Liver (tissue), 9 donors: ENCODE data around the gene TSPAN15. TPM values are rescaled to one million over a fixed set of nuclear protein-coding genes. Genes with fewer than 3 reads are reported as not detected.

Experiments used
- DNase-seq: peaks from one replicate; pipeline ENCODE4 v3.0.0-alpha.2; 2017; ENCODE audit warnings: low spot score
- H3K27ac ChIP-seq, 2 donors: one replicate each; pipeline ENCODE4 v1.7.0; 2013; ENCODE audit warnings: inconsistent platforms in 2 of 2, low read length in 2 of 2, control low read depth in 1 of 2, low read depth in 1 of 2, mild to moderate bottlenecking in 1 of 2
- H3K27me3 ChIP-seq, 4 donors: one replicate each; pipeline versions ENCODE4 v1.6.1 to v1.7.0; 2013; ENCODE audit warnings: low read length in 3 of 4, inconsistent platforms in 1 of 4, mild to moderate bottlenecking in 1 of 4, moderate library complexity in 1 of 4; ENCODE audit not compliant: control insufficient read depth in 4 of 4, insufficient read depth in 4 of 4
- H3K36me3 ChIP-seq, 4 donors: one replicate each; pipeline versions ENCODE4 v1.6.1 to v1.7.0; 2013; ENCODE audit warnings: low read length in 3 of 4, mild to moderate bottlenecking in 3 of 4, low read depth in 1 of 4, moderate library complexity in 1 of 4; ENCODE audit not compliant: control insufficient read depth in 4 of 4, insufficient read depth in 3 of 4
- H3K4me1 ChIP-seq, 4 donors: one replicate each; pipeline versions ENCODE4 v1.6.1 to v1.7.0; 2013; ENCODE audit warnings: low read length in 3 of 4, mild to moderate bottlenecking in 3 of 4, moderate library complexity in 1 of 4; ENCODE audit not compliant: control insufficient read depth in 4 of 4, insufficient read depth in 4 of 4
- H3K4me3 ChIP-seq, 3 donors: one replicate each; pipeline versions ENCODE4 v1.6.1 to v1.7.0; 2013; ENCODE audit warnings: low read length in 3 of 3, control low read depth in 1 of 3, low read depth in 1 of 3, mild to moderate bottlenecking in 1 of 3
- H3K9ac ChIP-seq, 2 donors: one replicate each; pipeline ENCODE4 v1.7.0; 2013; ENCODE audit warnings: low read length in 2 of 2, mild to moderate bottlenecking in 2 of 2, moderate library complexity in 2 of 2, control low read depth in 1 of 2, low read depth in 1 of 2
- H3K9me3 ChIP-seq, 4 donors: one replicate each; pipeline versions ENCODE4 v1.6.1 to v1.7.0; 2013; ENCODE audit warnings: low read length in 3 of 4; ENCODE audit not compliant: control insufficient read depth in 4 of 4
- EGR1 ChIP-seq, 2 donors: IDR thresholded peaks; 2 replicates each; pipeline ENCODE4 v1.6.1; 2016 to 2018; ENCODE audit warnings: antibody characterized with exemption in 2 of 2, low read depth in 2 of 2
- FOXA2 ChIP-seq: IDR thresholded peaks from 2 replicates; pipeline ENCODE4 v1.6.1; 2016; ENCODE audit warnings: antibody characterized with exemption
- GABPA ChIP-seq, 2 donors: IDR thresholded peaks in 1 of 2; conservative IDR thresholded peaks in 1 of 2; 2 replicates each; pipeline ENCODE4 v1.6.1; 2016; ENCODE audit warnings: antibody characterized with exemption in 2 of 2, mild to moderate bottlenecking in 1 of 2, moderate library complexity in 1 of 2
- HNF4A ChIP-seq, 2 donors: conservative IDR thresholded peaks; 2 replicates each; pipeline ENCODE4 v1.6.1; 2016; ENCODE audit warnings: antibody characterized with exemption in 2 of 2, mild to moderate bottlenecking in 2 of 2
- HNF4G ChIP-seq: IDR thresholded peaks from 2 replicates; pipeline ENCODE4 v1.6.1; 2016; ENCODE audit warnings: antibody characterized with exemption
- JUND ChIP-seq, 2 donors: IDR thresholded peaks; 2 replicates each; pipeline ENCODE4 v1.6.1; 2016; ENCODE audit warnings: antibody characterized with exemption in 2 of 2
- NR2F2 ChIP-seq: IDR thresholded peaks from 2 replicates; pipeline ENCODE4 v1.6.1; 2016; ENCODE audit warnings: antibody characterized with exemption
- RXRA ChIP-seq, 2 donors: IDR thresholded peaks; 2 replicates each; pipeline ENCODE4 v1.6.1; 2017 to 2018; ENCODE audit warnings: antibody characterized with exemption in 2 of 2, mild to moderate bottlenecking in 1 of 2
- SP1 ChIP-seq: IDR thresholded peaks from 2 replicates; pipeline ENCODE4 v1.6.1; 2018; ENCODE audit warnings: antibody characterized with exemption, mild to moderate bottlenecking
- TAF1 ChIP-seq: conservative IDR thresholded peaks from 2 replicates; pipeline ENCODE4 v1.6.1; 2016; ENCODE audit warnings: antibody characterized with exemption, mild to moderate bottlenecking
- YY1 ChIP-seq: IDR thresholded peaks from 2 replicates; pipeline ENCODE4 v1.6.1; 2016; ENCODE audit warnings: antibody characterized with exemption, mild to moderate bottlenecking
- WGBS: extraction: QIAGEN DNeasy Blood & Tissue Kit; methylation state at CpG from one replicate; pipeline ENCODE4 v1.1.7; 2013; 5-methylcytosine and 5-hydroxymethylcytosine counted together
- polyA plus RNA-seq, 2 donors: library from polyadenylated mRNA; stranded (reverse) in 1 of 2; unstranded in 1 of 2; fragments of 200-250 nt in 1 of 2; fragments of >200 nt in 1 of 2; fragmentation: Nextera tagmentation in 1 of 2; extraction: Ambion mirVana in 1 of 2; gene quantifications; one replicate each; pipeline versions ENCODE4 v1.2.1 to v1.2.3, GENCODE V29; 2013 to 2015
- total RNA-seq, 2 donors: library from RNA; depleted of rRNA; stranded (reverse); fragments of >200 nt; gene quantifications; one replicate each; pipeline ENCODE4 v1.2.3, GENCODE V29; 2014
- TF ChIP-seq, protein P1 (sequence below): fragments of 150-350 bp; IDR thresholded peaks from 2 replicates; pipeline ENCODE4 v1.5.1; 2017; ENCODE audit warnings: improper control_type of control experiment, low read depth, low read length; ENCODE audit not compliant: missing input control
- TF ChIP-seq, protein P2 (sequence below): IDR thresholded peaks from 2 replicates; pipeline ENCODE4 v1.6.1; 2016; ENCODE audit warnings: antibody characterized with exemption
- TF ChIP-seq, protein P3 (sequence below): IDR thresholded peaks from 2 replicates; pipeline ENCODE4 v1.6.1; 2016; ENCODE audit warnings: antibody characterized with exemption
- TF ChIP-seq, protein P4 (sequence below): IDR thresholded peaks from 2 replicates; pipeline ENCODE4 v1.6.1; 2016; ENCODE audit warnings: antibody characterized with exemption
- donor health status: healthy.
- donor health status: healthy.
- donor health status: healthy.
- donor health status: healthy.
- donor health status: healthy.

TSPAN15 gene
- total and polyA plus RNA-seq, 4 donors = 2.0 to 4.3 (median 3.3) TPM

DNA sequence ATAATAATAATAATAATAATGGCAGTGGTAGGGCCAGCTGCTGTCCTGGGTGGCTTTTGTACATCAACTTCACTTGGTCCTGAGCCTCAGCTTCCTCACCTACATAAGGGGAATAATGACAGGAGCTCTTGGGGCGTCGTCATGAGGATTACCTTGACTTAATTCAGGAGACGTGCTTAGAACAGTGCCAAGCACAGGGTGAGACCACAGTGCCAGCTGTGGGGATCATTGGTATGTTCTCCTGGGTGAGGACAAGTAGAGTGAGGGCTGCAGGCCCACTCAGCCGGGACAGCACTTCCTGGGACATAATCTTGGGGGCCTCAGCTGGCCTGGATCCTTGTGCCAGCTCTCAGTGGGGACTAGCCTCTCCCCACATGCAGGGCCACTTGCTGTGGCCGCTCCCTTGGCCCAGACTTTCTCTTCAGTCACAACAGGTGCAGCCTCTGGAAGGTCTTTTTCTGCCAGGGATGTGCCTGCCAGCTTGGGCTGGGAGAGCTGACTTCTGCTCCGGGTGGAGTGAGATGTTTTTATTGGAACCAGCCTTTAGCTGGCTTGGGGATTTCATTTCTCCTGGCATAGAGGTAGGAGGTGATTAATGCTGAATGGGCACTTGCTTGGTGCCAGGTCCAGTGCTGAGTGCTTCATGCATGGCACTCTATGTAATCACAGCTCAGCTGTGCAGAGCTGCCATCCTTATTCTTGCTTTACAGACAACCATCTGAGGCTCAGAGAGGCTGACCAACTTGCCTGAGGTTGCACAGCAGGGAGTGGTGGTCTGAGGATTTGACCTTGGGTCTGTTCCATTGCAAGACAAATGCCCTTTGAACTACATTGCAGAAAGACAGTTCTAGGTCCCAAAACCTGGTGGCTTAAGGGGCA is 45.3 kb downstream of the TSPAN15 start:
- DNase-seq = no peak
- no peak overlapping the region for H3K9ac ChIP-seq
- no peaks in the 10 kb centered on the region for H3K9me3 ChIP-seq
- no peaks in the 10 kb centered on the region for H3K27me3 ChIP-seq
- H3K36me3 ChIP-seq = no peaks in the 10 kb centered on the region
- no peaks in the 10 kb centered on the region for H3K4me1 ChIP-seq
- TF ChIP-seq, protein P1, sequence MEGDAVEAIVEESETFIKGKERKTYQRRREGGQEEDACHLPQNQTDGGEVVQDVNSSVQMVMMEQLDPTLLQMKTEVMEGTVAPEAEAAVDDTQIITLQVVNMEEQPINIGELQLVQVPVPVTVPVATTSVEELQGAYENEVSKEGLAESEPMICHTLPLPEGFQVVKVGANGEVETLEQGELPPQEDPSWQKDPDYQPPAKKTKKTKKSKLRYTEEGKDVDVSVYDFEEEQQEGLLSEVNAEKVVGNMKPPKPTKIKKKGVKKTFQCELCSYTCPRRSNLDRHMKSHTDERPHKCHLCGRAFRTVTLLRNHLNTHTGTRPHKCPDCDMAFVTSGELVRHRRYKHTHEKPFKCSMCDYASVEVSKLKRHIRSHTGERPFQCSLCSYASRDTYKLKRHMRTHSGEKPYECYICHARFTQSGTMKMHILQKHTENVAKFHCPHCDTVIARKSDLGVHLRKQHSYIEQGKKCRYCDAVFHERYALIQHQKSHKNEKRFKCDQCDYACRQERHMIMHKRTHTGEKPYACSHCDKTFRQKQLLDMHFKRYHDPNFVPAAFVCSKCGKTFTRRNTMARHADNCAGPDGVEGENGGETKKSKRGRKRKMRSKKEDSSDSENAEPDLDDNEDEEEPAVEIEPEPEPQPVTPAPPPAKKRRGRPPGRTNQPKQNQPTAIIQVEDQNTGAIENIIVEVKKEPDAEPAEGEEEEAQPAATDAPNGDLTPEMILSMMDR = no peak
- TF ChIP-seq, protein P2, sequence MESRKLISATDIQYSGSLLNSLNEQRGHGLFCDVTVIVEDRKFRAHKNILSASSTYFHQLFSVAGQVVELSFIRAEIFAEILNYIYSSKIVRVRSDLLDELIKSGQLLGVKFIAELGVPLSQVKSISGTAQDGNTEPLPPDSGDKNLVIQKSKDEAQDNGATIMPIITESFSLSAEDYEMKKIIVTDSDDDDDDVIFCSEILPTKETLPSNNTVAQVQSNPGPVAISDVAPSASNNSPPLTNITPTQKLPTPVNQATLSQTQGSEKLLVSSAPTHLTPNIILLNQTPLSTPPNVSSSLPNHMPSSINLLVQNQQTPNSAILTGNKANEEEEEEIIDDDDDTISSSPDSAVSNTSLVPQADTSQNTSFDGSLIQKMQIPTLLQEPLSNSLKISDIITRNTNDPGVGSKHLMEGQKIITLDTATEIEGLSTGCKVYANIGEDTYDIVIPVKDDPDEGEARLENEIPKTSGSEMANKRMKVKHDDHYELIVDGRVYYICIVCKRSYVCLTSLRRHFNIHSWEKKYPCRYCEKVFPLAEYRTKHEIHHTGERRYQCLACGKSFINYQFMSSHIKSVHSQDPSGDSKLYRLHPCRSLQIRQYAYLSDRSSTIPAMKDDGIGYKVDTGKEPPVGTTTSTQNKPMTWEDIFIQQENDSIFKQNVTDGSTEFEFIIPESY = no peak
- no peak overlapping the region for H3K4me3 ChIP-seq
- 85% methylated on average over 6 of the region's 6 CpGs for WGBS
- no peak overlapping the region for H3K27ac ChIP-seq

DNA sequence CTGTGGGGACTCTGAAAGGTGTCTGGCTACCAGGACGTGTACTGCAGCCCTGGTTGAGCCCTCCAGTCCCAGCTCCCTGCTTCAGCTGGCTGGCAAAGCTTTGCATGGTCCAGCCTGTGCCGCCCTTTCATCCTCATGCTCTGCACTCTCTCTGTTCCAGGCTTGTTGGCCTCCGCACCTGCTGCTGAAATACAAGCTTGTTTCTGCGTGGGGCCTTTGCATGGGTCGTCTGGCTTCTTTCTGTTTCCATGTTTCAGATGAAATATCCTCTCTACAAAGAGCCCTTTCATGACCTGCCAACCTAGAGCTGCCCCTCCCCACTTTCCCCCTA is 45.9 kb downstream of the TSPAN15 start:
- Histone ChIP-seq H3K27ac (no peak overlapping the region), H3K4me3 (no peak overlapping the region), H3K9ac (no peak overlapping the region), H3K9me3 (no peaks in the 10 kb centered on the region), H3K4me1 (no peaks in the 10 kb centered on the region), H3K36me3 (no peaks in the 10 kb centered on the region), H3K27me3 (no peaks in the 10 kb centered on the region)
- TF ChIP-seq, protein P3, sequence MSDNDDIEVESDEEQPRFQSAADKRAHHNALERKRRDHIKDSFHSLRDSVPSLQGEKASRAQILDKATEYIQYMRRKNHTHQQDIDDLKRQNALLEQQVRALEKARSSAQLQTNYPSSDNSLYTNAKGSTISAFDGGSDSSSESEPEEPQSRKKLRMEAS = no peak
- TF ChIP-seq, protein P4, sequence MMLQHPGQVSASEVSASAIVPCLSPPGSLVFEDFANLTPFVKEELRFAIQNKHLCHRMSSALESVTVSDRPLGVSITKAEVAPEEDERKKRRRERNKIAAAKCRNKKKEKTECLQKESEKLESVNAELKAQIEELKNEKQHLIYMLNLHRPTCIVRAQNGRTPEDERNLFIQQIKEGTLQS = no peak
- TF ChIP-seq SP1 (no peak), GABPA (IDR thresholded peaks at IDR 0.05 in 1 of 2, conservative IDR thresholded peaks at IDR 0.05 in 1 of 2) (no peak), HNF4G (no peak), NR2F2 (no peak), JUND (IDR thresholded peaks at IDR 0.05) (no peak), YY1 (no peak), TAF1 (no peak), EGR1 (IDR thresholded peaks at IDR 0.05; ENCODE audit: low read depth in 2 of 2) (no peak), RXRA (IDR thresholded peaks at IDR 0.05) (no peak), HNF4A (conservative IDR thresholded peaks at IDR 0.05) (no peak), FOXA2 (no peak)
- TF ChIP-seq, protein P1 = no peak
- DNase-seq = no peak
- 92% methylated on average over 5 of the region's 5 CpGs for WGBS
